ENCODE data around the gene AURKAIP1. TPM values are rescaled to one million over a fixed set of nuclear protein-coding genes. Genes with fewer than 3 reads are reported as not detected.

The AURKAIP1 gene
- total RNA-seq, 1 donor from 2014 or later: 31.0 TPM

- FAIRE-seq (no peak), DNase-seq (ENCODE audit: low spot score in 2 of 2) (no peak)
Observed at GRCh38 chr1:1365875-1366698, 8.9 kb downstream of the AURKAIP1 start.

- DNase-seq (ENCODE audit: low spot score in 2 of 2): no peak
- FAIRE-seq: no peak
Observed at GRCh38 chr1:1364266-1364665, 10.7 kb downstream of the AURKAIP1 start.

DNA sequence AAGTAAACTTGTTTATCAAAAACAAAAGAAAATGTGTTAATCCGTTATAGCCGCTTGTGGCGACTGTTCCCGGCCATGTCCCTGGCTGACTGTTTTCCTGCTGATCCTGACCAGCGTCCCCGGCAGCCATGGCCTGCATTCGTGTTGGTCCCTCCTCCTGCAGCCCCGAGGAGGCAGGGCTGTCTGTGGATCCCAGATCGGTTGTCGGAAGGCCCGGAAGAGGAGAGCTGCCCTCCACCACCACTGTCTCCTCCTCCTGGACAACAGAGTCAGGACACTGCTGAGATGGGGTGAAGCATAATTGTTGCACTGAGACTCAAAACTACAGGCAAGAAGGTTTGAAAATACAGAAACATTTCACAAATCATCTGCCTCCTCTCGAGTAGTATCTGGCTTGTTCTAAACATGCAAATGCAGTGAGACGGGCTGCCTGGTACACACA is 13.0 kb downstream of the AURKAIP1 start:
- DNase-seq (ENCODE audit: low spot score in 2 of 2): no peak
- no peak for FAIRE-seq

DNA sequence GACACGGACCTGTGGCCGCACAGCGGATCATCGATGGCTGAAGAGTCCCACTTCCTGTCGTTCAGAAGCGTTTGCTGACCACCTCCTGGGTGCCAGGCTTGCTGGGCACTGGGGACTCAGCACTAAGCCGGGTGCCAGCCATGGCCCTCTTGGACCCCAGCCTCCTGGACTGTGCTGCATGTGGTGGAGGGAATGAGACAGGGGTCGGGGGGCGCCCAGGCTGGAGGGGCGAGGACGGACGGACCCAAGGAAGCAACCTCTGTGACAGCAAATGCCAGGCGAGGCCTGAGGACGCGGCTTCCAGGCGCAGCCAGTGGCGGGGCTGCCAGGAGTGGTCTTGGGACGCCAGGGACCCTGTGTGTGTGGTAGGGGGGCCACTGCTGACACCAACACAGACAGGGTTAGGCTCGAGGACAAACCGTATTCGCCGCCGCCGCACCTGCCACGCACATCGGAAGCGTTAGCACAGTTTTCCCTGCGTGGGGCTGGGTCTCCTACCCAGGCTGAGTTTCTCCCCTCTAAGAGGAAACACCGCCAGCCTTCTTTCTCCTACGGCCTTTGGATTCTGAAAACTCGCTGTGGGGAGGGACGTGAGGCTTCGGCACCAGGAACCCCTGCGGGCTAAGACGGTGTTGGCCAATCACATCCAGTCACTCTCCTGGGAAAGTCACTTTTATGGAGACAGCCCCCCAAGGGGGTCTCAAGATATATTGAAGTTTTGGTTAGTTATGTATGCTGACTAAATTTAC is 13.6 kb downstream of the AURKAIP1 start:
- DNase-seq (ENCODE audit: low spot score in 2 of 2): no peak
- FAIRE-seq: no peak

GRCh38 chr1:1360506-1361169 is 14.4 kb downstream of the AURKAIP1 start:
- DNase-seq (ENCODE audit: low spot score in 2 of 2) (no peak), FAIRE-seq (no peak)

DNA sequence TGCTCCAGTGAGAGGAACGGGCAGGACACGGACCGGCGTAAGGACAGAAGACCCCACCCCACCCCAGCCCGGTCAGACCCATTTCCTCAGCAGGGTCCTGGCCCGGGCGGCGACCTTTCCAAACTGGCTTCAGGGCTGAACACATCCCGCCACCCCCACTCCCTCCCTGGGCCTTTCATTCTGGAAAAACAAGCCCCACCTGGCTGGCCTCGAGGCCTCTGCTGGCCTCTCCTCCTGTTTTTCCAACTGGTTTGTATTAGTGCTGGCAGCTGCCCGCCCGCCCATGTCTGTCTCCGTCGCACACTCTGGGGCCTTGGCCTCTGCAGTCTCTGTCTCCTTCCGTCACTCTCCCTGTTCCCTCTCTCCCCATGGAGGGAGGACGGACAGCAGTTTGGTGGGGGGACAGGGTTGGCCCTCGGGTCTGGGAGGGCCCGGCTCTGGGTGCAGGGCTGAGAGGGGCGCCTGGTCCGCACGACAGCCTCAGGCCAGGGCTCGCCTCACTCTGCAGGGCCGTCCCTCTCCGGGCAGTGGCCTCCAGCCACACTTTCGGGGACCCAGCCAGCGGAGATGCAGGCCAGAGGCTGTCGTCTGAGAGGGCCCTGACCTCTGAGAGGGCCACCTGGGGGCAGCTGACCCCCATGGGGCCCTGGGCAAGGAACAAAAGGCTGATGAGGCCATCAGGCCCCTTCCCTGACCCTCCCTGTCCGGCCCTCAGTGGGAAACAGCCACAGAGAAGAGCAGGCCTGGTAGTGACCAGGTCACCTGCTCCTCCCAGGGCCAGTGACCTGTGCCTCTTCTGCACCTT is 15.1 kb downstream of the AURKAIP1 start:
- no peak for FAIRE-seq
- no peak for DNase-seq (ENCODE audit: low spot score in 2 of 2)

GRCh38 chr1:1359308-1359663 is 15.7 kb downstream of the AURKAIP1 start:
- DNase-seq (ENCODE audit: low spot score in 2 of 2) (no peak), FAIRE-seq (no peak)

- FAIRE-seq: no peak
- no peak for DNase-seq (ENCODE audit: low spot score in 2 of 2)
Observed at GRCh38 chr1:1358433-1359271, 16.4 kb downstream of the AURKAIP1 start, which contains the start of gene MXRA8. Gene MXRA8, minus strand, starts transcription at chr1:1358555. Its CDS starts 51 bp downstream, at chr1:1358504.

DNA sequence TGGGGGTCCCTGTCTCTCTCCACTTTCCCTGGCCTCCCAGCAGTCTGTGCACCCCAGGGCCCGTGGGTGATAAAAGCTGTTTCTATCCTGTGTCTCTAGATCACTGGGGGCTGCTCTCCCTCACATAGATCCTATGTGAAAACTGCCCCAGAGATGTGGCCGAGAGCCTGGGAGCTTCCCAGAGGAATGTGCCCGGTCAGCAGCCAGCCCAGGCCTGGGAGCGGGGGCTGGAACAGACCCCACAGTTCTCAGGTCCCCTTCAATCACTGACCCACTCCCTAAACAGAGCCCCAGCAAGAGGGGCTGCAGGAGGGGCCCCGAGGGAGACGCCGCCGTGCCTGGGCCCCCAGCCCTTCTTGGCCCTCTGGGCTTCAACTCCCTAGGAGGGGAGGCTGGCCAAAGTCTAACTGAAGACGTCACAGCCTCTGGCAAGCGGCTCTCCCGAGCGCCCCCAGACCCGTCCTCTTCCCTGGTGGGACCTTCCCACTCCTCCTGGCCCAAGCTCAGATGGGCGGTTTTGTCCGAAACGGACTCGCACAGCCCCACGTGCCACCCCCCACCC is 17.1 kb downstream of the AURKAIP1 start:
- DNase-seq (ENCODE audit: low spot score in 2 of 2): no peak

DNA sequence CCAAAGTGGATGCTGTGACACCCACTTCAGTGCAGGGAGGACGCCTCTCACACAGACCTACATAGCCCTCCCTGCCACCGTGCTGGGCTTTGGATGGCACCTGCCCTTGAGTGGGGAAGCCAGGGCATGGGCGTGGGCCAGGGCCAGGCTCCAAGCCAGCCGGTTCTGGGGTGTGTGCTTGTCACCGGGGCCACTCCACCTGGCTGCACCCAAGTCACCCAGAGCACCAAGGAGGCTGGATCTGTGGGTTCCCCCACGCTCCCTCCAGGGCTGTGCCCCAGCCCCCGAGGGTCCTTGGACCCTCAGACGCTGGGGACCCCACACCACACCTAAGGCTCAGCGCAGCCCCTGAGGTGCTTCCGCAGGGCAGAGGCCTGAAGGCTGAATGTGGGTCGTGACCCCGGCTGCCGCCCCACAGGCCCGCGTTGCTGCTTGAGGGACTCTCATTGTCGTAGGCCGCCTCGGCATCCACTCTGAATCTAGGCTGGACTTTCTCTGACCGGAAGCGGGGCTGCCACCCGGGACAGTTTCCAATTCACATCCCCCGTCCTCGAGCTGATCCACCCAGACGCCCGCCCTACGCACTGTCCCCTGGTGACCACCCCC is 18.1 kb downstream of the AURKAIP1 start:
- DNase-seq (ENCODE audit: low spot score in 2 of 2) (no peak), FAIRE-seq (no peak)

More for the DNA sequence above, 17.1 kb downstream of the AURKAIP1 start:
- no peak for FAIRE-seq

DNA sequence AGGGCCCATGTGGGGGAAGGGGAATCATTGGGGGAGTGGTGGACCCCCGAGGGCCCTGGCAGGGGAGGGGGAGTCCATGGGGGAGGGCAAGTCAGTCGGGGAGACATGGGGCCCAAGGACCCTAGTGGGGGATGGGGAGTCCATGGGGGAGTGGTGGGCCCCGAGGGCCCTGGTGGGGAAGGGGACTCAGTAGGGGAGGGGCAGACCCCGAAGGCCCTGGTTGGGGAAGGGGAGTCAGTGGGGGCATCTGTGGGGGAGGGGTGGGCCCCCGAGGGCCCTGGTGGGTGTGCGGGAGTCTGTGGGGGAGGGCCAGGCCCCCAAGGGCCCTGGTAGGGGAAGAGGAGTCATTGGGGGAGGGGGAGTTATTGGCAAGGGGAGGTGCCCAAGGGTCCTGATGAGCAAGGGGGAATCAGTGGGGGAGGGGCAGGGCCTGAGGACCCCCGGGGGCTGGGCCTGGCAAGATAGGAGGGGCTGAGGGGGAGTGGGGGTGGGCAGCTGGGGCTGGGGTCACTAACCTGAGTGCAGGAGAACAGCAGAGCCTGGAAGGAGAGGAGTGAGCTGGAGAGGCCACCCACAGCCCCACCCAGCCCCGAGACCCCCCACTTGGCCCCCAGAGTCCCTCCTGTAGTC is 18.7 kb downstream of the AURKAIP1 start:
- no peak for DNase-seq (ENCODE audit: low spot score in 2 of 2)
- FAIRE-seq: no peak

DNA sequence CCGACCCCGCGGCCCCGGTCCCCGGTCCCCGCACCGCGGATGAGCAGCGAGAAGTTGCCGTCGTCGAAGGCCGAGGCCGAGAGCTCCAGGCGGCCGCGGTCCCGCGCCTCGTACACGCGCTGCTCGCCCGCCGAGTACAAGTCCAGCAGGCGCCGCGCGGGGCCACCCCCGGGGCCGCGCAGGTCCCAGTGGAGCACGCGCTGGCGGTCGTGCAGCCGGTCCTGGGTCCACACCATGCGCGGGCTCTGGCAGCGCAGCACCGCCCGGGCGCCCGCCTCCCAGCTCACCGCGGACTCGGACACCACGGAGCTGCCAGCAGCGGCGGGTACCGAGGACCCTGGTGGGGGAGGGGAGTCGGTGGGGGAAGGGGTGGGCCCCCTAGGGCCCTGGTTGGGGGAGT is 19.6 kb downstream of the AURKAIP1 start:
- FAIRE-seq: no peak
- peak in 1 of 2 donors; percentile 67 for DNase-seq (ENCODE audit: low spot score in 2 of 2)

- no peak for DNase-seq (ENCODE audit: low spot score in 2 of 2)
- FAIRE-seq: no peak
Observed at GRCh38 chr1:1354271-1355247, 20.4 kb downstream of the AURKAIP1 start.

GRCh38 chr1:1353389-1354151 is 21.4 kb downstream of the AURKAIP1 start:
- DNase-seq (ENCODE audit: low spot score in 2 of 2): no peak
- FAIRE-seq: no peak

DNA sequence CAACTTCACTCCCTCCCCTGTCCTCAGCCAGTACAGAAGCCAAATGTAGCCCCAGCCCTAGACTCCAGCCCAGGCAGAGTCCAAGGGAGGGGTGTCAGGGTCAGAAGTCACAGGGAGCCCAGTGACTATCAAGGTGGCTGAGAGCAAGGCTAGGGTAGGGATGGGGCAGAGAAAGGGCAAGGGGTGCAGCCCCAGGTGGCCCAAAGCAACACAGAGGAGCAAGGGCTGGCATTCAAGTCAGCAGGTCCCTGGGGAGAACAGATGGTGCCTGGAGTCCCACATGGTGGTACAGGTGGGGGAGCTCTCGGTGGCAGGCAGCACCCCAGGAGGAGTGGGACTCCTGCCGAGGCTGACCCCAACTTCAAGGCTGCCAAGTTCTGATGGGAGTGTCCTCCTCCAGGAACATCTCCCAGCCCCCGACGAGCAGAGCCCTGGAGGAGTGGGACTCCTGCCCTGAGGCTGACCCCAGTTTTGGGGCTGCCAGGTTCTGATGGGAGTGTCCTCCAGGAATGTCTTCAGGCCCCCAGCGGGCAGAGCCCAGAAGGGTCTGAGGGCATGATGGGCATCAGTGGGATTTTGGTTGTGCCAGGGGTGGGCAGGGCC is 22.1 kb downstream of the AURKAIP1 start:
- no peak for DNase-seq (ENCODE audit: low spot score in 2 of 2)
- FAIRE-seq: no peak

Data from frontal cortex (tissue), 4 donors.